ENCODE results near the gene MGLL.

Gene MGLL

GRCh38 chr3:127699416-127700300, 122.7 kb downstream of the MGLL start:
- no peak for DNase-seq

GRCh38 chr3:127698691-127699415, 123.5 kb downstream of the MGLL start:
- no peak for DNase-seq

DNA sequence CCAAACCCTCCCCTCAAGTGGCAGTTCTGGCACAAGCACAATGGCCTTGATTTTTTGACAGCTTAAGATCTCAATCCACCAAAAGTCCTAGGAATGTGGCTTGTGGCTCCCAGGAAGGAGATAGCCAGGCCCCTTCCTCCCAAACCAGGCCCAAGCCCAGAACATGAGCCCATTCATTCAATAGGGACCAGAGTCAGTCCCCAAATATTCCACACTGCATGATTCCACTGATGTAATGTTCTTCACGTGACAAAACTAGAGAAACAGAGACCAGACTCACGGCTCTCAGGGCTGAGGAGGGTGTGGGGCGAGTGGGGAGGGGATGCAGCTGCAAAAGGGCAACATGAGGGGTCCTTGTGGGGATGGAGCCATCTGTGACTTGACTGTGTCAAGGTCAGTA, 124.0 kb downstream of the MGLL start:
- DNase-seq, result no peak

- peak; percentile 33 for DNase-seq
These were observed 124.6 kb downstream of the MGLL start for GRCh38 chr3:127697551-127698240.

GRCh38 chr3:127694467-127695215, 127.7 kb downstream of the MGLL start:
- no peak for DNase-seq

- DNase-seq, result no peak
These were observed 128.9 kb downstream of the MGLL start for GRCh38 chr3:127693336-127693843.

DNA sequence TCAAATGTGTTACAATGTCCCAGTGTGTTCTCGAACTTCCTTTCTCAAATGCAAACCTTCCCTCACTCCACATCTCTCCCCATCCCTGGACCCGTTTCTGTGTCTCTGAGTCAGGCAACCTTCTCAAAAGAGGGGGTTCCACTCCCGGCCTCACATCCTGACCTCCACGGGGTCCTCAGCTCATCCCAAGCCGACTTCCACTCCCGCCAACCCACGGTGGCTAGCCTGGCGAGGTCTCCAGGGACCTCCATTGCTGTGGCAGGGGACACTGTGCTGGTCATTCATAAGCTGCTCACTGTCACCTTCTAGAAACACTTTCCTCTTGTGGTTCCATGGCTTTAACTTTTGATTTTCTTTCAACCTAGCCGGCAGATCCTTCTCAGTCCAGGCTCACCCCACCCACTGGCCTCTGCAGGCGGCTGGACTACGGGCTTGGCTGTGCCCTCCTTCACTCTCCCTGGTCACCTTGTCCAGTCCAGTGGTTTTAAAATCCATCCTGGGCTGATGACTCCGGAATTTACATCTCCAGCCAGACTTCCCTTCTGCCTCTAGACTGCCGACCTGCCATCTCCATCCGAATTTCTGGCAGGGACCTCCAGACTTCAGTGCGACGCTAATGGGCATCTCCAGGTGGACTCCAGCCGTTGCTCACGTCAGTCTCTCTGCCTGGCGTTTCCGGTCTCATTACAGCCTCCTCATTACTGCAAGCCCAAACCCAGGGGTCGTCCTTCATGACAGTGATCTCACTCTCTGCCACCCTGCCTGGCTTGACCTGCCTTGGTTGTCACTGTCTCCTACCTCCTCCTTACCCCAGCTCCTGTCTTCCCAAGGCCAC, 129.6 kb downstream of the MGLL start:
- DNase-seq, result no peak

- no peak for DNase-seq
These were observed 130.3 kb downstream of the MGLL start for GRCh38 chr3:127691974-127692373.

DNA sequence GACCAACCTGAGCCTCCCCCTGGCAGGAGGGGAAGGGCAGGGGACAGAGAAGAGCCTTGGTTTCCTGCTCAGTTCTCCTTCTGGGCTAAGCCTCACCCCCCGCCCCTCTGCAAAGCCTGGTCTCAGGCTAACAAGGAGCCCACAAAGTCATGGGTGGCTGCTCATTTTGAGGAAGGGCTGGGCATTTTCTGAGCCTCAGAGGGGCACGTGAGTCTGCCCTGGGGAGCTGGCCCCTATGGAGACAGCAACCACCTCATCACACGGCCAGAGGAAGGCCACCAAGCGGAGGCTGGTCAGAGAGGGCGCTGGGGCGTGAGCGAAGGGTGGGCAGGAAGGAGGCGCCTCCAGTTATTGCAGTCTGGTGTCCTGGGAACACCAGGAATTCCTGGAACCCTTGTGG, 130.8 kb downstream of the MGLL start:
- DNase-seq, result no peak

DNA sequence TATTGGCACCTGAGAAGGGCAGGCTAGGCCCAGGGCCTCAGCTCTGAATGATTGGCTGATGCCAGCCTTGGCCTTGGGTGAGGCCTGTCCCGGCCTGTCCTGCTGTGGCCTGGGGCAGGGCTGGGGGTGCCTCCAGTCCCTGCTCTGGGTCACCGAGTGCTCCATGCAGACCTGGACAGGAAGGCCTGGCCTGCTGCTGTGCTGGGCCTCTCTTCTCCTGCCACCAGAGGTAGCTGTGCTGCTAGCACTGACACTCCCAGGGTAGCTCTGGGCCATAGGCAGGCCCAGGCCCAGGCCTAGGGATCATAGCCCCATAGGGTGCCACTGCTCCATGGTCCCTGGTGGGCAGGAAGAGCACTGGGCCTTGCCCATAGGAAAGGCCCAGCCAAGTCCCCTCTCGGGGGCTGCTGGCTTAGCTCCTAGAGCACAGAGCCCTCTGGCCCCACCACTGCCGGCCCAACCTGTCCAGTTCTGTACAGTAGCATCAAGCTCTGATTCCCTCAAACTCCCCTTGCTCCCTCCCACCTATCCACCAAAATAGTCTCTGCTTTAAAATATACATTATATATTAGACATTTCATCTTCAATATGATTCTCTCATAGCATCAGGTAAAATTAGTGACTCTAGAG, 131.4 kb downstream of the MGLL start:
- no peak for DNase-seq

DNA sequence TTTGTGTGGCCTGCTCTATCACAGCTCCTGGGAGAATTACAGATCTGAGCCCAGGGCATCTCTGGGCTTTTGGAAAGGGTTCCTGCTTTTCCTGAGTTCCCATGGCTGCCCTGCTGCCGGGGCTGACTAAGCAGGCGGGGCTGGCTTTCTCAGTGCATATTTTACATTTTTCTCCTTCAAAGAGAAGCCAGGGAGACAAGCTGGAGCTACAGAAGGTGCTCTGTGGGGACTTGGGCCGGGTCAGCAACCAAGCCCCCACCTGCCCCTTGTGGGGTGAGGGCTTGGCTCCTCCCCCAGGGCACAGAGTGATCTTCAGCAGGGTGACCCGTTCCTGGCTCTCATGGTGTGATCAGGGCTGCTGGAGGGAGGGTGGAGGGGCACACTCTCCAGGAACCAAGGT, 132.2 kb downstream of the MGLL start:
- no peak for DNase-seq

- no peak for DNase-seq
These were observed 133.0 kb downstream of the MGLL start for GRCh38 chr3:127689266-127689860.

DNA sequence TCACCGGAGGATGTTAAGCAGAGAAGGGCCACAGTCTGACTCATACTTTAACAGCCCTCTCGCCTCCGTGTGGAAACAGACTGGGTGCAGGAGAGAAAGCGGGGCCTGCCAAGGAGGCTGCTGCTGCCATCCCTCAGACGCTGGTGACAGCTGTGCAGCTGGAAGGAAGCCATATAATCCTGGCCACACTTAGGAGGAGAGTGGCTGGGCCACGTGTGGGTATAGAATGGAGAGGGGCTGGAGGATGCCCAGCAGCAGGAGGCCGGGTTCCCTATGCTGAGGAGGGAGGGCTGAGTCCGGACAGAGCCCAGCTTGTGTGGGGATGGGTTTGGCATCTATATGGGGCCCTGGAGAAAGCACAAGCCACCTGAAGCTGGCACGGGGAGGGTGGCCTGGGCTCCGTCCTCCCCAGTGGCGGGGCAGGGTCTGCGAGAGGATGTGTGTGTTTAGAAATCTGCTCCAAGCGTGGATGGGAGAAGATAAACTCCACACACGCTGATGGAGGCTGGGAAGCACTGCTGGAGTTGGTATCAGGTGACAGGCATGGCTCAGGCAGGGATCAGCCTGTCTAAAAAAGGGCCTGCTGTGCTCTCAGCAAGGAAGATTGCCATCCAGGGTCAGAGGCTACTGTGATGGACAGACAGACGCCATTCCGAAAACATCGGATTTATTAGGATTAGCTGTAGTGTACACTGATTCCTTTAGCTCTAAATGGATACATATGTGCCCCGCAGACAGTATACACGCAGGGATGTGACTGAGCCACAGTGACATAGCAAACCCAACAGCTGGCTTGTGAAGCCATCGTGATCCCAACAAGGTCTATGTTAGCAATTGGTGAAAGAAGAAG, 133.7 kb downstream of the MGLL start:
- no peak for DNase-seq

DNA sequence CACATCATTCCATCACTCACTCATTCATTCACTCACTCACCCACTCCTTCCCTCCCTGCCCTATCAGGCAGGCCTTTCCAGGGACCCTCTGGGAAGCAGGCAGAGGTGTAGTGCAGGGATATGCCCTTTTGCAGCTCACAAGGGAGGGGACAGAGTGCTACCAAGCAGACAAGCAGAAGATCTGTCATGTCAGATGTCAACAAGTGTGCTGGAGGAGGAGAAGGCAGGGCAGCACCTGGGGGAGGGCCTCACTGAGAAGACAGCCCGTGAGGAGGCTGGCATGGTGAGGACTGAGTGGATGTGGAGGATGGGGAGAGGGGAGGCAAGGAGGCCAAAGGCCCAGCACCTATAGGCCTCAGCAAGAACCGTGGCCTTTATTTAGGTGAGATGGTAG, 134.3 kb downstream of the MGLL start:
- no peak for DNase-seq

GRCh38 chr3:127687228-127687737, 135.0 kb downstream of the MGLL start:
- DNase-seq, result no peak

- DNase-seq, result no peak
These were observed 135.8 kb downstream of the MGLL start for GRCh38 chr3:127686512-127686894.

DNA sequence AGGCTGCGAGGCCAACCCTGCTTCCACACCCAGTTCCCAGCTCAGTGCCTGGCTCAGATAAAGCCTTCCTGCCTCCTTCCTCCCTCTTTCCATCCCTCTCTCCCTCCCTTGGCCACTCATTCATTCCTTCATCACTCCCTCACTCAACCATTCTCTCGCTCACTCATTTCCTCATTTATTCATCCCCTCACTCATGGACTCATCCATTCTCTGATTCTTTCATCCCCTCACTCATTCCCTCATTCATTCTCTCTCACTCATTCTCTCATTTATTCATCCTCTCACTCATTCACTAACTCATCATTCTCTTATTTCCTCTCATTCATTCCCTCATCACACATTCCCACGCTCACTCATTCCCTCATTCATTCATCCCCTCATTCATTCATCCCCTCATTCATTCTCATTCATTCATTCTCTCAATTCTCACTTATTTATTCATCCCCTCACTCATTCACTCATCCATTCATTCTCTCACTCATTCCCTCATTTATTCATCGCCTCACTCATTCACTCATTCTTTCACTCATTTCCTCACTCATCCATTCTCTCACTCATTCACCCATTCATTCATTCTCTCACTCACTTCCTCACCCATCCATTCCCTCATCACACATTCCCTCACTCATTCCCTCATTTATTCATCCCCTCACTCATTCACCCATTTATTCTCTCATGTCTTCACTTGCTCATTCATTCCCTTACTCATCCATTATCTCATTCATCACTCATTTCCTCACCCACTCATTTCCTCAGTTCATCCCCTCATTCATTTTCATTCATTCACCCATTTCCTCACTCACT, 136.4 kb downstream of the MGLL start:
- no peak for DNase-seq

DNA sequence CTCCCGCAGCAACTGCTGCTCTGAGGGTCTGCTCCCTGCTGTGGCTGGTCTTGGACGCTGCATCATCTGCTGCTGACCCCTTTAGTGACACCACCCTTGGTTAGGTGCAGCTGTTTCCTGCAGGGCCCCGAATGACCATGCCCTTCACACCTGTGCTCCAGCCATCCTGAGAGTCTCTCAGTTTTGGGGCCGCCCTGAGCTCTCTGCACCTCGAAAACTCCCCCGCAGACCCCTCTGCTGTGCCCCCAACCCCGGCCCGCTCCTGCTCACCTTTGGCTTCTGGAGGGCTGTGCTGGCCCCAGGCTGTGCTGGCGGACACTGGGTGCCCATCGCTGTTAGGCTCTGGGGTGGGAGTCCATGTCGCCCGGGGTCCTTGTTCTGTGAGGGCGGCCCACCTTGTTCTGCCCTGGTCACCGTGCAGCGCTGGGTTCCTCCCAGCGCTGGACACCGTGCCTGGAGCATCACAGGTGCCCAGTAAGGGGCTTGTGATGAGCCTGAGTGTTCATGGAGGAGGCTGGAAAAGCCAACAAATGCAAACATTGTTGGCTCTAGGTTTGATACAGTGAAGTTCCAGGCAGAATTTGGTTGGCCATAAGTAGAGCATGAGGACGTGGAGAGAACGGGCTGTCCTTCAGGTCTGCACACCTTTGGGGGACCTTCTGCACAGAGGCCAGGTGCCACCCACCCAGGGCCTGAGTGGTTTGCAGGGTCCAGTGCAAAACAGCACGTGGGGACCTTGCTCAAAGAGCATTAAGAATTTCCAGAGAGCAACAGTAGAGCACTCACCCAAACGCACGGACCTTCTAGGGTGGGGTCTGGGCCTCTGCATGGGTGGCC, 137.2 kb downstream of the MGLL start:
- no peak for DNase-seq

Data from NCI-H187 treated with DMSO at 0.1 percent for 48 hours (cell line).